Measurements from ENCODE around the gene RBCK1.

RBCK1 gene

DNA sequence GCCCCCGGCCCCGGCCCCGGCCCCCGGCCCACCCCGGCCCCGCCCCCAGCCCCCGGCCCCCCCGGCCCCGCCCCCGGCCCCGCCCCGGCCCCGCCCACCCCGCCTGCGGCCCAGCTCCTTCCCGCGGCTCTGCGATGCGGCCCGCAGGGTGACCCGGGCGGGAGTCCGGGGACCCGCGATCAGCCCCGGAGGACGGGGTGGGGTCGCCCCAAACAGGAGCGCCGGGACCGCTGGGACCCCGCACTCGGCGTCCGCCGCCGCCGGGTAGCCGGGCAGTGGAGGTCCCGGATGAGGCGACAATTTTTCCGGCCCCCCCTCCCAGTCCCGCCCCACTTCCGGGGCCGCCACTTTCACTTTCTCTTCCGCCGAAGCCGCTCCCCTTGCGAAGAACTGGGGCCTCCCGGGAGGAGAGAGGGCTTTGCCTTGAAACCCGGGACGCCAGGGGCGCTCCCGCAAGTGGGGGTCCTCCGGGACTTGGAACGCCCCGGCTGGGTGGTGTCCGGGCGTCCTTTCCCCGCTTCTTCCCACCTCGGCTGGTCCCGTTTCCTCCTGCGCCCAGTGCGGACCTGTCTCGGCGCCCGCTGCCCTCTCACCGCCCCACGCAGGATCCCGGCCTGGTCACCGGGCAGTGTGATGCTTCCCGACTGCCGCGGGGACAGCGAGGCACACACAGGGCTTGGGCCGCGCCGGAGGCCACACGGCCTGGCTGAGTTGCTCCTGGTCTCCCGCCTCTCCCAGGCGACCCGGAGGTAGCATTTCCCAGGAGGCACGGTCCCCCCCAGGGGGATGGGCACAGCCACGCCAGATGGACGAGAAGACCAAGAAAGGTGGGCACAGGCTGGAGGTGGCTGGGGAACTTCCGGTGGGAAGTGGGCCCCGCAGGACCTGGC is at the start of gene RBCK1:
TSS of gene RBCK1 (plus strand) at position 347 of the 890 bp plus-strand sequence. CDS start at position 806, 459 bp downstream.
- TF ChIP-seq FOXP2 (optimal IDR thresholded peaks at IDR 0.05; ENCODE audit: control extremely low read depth, extremely low read length, insufficient read depth) (no peak), POLR2AphosphoS5 (IDR thresholded peaks at IDR 0.05; ENCODE audit: borderline replicate concordance, low read depth, low read length) (peak; percentile 62; the same call in 1 of the 2 replicates)
- DNase-seq (ENCODE audit: low read depth, low spot score): no peak
- Histone ChIP-seq H3K27ac (peak within 1 kb of the TSS; percentile 77), H3K9me3 (ENCODE audit: low read depth, low read length) (no peaks in the 10 kb centered on the region), H3K36me3 (ENCODE audit: insufficient read depth, low read length) (peaks cover 38% of the 10 kb centered on the region), H3K9ac (ENCODE audit: insufficient read length) (peak within 1 kb of the TSS; percentile 98), H3K4me3 (peak within 1 kb of the TSS; percentile 98)

DNA sequence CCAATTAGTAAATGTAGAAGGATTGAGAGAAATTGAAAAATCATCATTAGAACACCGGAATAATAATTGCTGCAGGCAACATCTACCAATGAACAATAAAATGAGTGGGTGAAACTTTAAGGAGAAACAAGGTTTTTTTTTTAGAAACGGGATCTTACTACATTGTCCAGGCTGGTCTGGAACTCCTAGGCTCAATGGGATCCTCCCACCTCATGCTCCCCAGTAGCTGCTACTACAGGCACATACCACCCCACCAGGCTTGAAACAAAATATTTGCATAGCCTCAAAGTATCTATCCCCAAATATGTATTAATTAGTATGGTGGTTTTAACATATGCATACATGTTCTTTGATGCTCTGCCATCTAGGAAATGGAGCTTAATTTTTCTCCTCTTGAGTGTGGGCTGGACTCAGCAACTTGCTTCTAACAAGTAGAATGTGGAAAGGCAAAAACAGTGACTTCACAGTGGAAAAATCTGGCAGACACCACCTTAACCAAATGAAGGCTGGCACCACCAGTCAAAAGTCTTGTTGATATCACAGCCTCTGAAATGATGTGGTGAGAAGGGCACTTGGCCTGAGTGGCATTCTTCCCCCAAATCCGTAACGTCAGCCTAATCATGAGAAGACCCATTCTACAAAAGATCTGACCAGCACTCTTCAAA is 49.1 kb upstream of the RBCK1 start:
- H3K27ac ChIP-seq: no peak overlapping the region
- no peak for TF ChIP-seq EZH2 (IDR thresholded peaks at IDR 0.05)
- no peak for TF ChIP-seq POLR2AphosphoS5 (IDR thresholded peaks at IDR 0.05; ENCODE audit: borderline replicate concordance, low read depth, low read length)
- TF ChIP-seq FOXP2 (optimal IDR thresholded peaks at IDR 0.05; ENCODE audit: control extremely low read depth, extremely low read length, insufficient read depth): no peak

GRCh38 chr20:361561-361960 is 46.5 kb upstream of the RBCK1 start:
- TF ChIP-seq POLR2AphosphoS5 (IDR thresholded peaks at IDR 0.05; ENCODE audit: borderline replicate concordance, low read depth, low read length): no peak
- no peak for TF ChIP-seq FOXP2 (optimal IDR thresholded peaks at IDR 0.05; ENCODE audit: control extremely low read depth, extremely low read length, insufficient read depth)
- TF ChIP-seq EZH2 (IDR thresholded peaks at IDR 0.05): no peak
- Histone ChIP-seq H3K9me3 (ENCODE audit: low read depth, low read length) (no peaks in the 10 kb centered on the region), H3K9ac (ENCODE audit: insufficient read length) (no peak overlapping the region), H3K36me3 (ENCODE audit: insufficient read depth, low read length) (no peaks in the 10 kb centered on the region), H3K27ac (no peak overlapping the region), H3K4me3 (no peak overlapping the region)
- DNase-seq (ENCODE audit: low read depth, low spot score): no peak

More for the DNA sequence above, 49.1 kb upstream of the RBCK1 start:
- Histone ChIP-seq H3K9me3 (ENCODE audit: low read depth, low read length) (no peaks in the 10 kb centered on the region), H3K36me3 (ENCODE audit: insufficient read depth, low read length) (no peaks in the 10 kb centered on the region), H3K4me3 (no peak overlapping the region), H3K9ac (ENCODE audit: insufficient read length) (no peak overlapping the region)
- DNase-seq (ENCODE audit: low read depth, low spot score): no peak

GRCh38 chr20:362271-363254 is 45.5 kb upstream of the RBCK1 start:
- TF ChIP-seq EZH2 (IDR thresholded peaks at IDR 0.05) (no peak), FOXP2 (optimal IDR thresholded peaks at IDR 0.05; ENCODE audit: control extremely low read depth, extremely low read length, insufficient read depth) (no peak), POLR2AphosphoS5 (IDR thresholded peaks at IDR 0.05; ENCODE audit: borderline replicate concordance, low read depth, low read length) (no peak)
- H3K9me3 ChIP-seq (ENCODE audit: low read depth, low read length): no peaks in the 10 kb centered on the region
- no peak for DNase-seq (ENCODE audit: low read depth, low spot score)
- no peak overlapping the region for H3K4me3 ChIP-seq
- no peak overlapping the region for H3K9ac ChIP-seq (ENCODE audit: insufficient read length)
- no peaks in the 10 kb centered on the region for H3K36me3 ChIP-seq (ENCODE audit: insufficient read depth, low read length)
- H3K27ac ChIP-seq: no peak overlapping the region

GRCh38 chr20:363319-364078 is 44.6 kb upstream of the RBCK1 start:
- Histone ChIP-seq H3K9ac (ENCODE audit: insufficient read length) (no peak overlapping the region), H3K4me3 (no peak overlapping the region), H3K27ac (no peak overlapping the region), H3K36me3 (ENCODE audit: insufficient read depth, low read length) (no peaks in the 10 kb centered on the region), H3K9me3 (ENCODE audit: low read depth, low read length) (no peaks in the 10 kb centered on the region)
- TF ChIP-seq POLR2AphosphoS5 (IDR thresholded peaks at IDR 0.05; ENCODE audit: borderline replicate concordance, low read depth, low read length): no peak
- TF ChIP-seq EZH2 (IDR thresholded peaks at IDR 0.05): no peak
- TF ChIP-seq FOXP2 (optimal IDR thresholded peaks at IDR 0.05; ENCODE audit: control extremely low read depth, extremely low read length, insufficient read depth): no peak
- no peak for DNase-seq (ENCODE audit: low read depth, low spot score)

GRCh38 chr20:364905-365794 is 42.9 kb upstream of the RBCK1 start:
- Histone ChIP-seq H3K36me3 (ENCODE audit: insufficient read depth, low read length) (no peaks in the 10 kb centered on the region), H3K27ac (no peak overlapping the region), H3K9ac (ENCODE audit: insufficient read length) (no peak overlapping the region), H3K4me3 (no peak overlapping the region), H3K9me3 (ENCODE audit: low read depth, low read length) (no peaks in the 10 kb centered on the region)
- TF ChIP-seq EZH2 (IDR thresholded peaks at IDR 0.05) (no peak), FOXP2 (optimal IDR thresholded peaks at IDR 0.05; ENCODE audit: control extremely low read depth, extremely low read length, insufficient read depth) (no peak), POLR2AphosphoS5 (IDR thresholded peaks at IDR 0.05; ENCODE audit: borderline replicate concordance, low read depth, low read length) (no peak)
- DNase-seq (ENCODE audit: low read depth, low spot score): no peak

Data from SK-N-MC (cell line).